CD4-positive, alpha-beta T cell (primary cell): ENCODE data around the gene TRAK1. TPM values are rescaled to one million over a fixed set of nuclear protein-coding genes. Genes with fewer than 3 reads are reported as not detected.

ENCODE experiments used
- ATAC-seq: fragments of 200-7000 bp; cut with Tn5 transposase; one replicate; pipeline ENCODE4 v1.10.0; 2022; ENCODE audit warnings: mild to moderate bottlenecking; ENCODE audit not compliant: poor library complexity
- CTCF ChIA-PET: fragments of 350-600 bp; sonication (Branson Sonifier 250); formaldehyde crosslinking; loops from one replicate; lab custom pipeline; 2021; ENCODE audit warnings: antibody characterized with exemption, inconsistent platforms; lab: Charles Lee
- POLR2A ChIA-PET: fragments of 350-600 bp; sonication (Branson Sonifier 250); formaldehyde crosslinking; loops from one replicate; lab custom pipeline; 2021; ENCODE audit warnings: antibody characterized with exemption, inconsistent platforms; lab: Charles Lee
- DNase-seq, 14 experiments: peaks; one replicate each; pipeline ENCODE4 v3.0.0-alpha.2; 2013 to 2020; ENCODE audit warnings: mixed read lengths in 2 of 14
- H3K27ac ChIP-seq, 2 donors: one replicate each; pipeline versions ENCODE4 v1.5.1 to v1.7.0; 2013; ENCODE audit warnings: low read length in 2 of 2, low read depth in 1 of 2, mild to moderate bottlenecking in 1 of 2
- H3K27me3 ChIP-seq, 2 experiments: 1 replicate in 1 of 2; 2 replicates in 1 of 2; pipeline versions ENCODE4 v1.6.1 to v1.7.0; 2013; ENCODE audit warnings: low read length in 2 of 2, control low read depth in 1 of 2, mild to moderate bottlenecking in 1 of 2, moderate library complexity in 1 of 2; ENCODE audit not compliant: insufficient read depth in 2 of 2, control insufficient read depth in 1 of 2
- H3K36me3 ChIP-seq: one replicate; pipeline ENCODE4 v1.6.1; 2013; ENCODE audit warnings: low read length, control low read depth; ENCODE audit not compliant: insufficient read depth
- H3K4me1 ChIP-seq: one replicate; pipeline ENCODE4 v1.6.1; 2013; ENCODE audit warnings: low read length, control low read depth; ENCODE audit not compliant: insufficient read depth
- H3K4me3 ChIP-seq: one replicate; pipeline ENCODE4 v1.5.1; 2013; ENCODE audit warnings: mild to moderate bottlenecking, low read length, moderate library complexity
- H3K9me3 ChIP-seq, 2 experiments: 1 replicate in 1 of 2; 2 replicates in 1 of 2; pipeline versions ENCODE4 v1.6.1 to v1.7.0; 2013; ENCODE audit warnings: low read length in 2 of 2, mild to moderate bottlenecking in 2 of 2, control low read depth in 1 of 2, moderate library complexity in 1 of 2; ENCODE audit not compliant: control insufficient read depth in 1 of 2, insufficient read depth in 1 of 2
- H3K27ac Mint-ChIP-seq: one replicate; pipeline ENCODE4 v1.8.0; 2020; ENCODE audit warnings: mixed read lengths
- H3K27me3 Mint-ChIP-seq: one replicate; pipeline ENCODE4 v1.8.0; 2021; ENCODE audit warnings: mixed read lengths
- H3K36me3 Mint-ChIP-seq: one replicate; pipeline ENCODE4 v1.8.0; 2021; ENCODE audit warnings: low read depth, mixed read lengths
- H3K4me1 Mint-ChIP-seq: one replicate; pipeline ENCODE4 v1.8.0; 2021; ENCODE audit warnings: low read depth, mixed read lengths
- H3K4me3 Mint-ChIP-seq: one replicate; pipeline ENCODE4 v1.8.0; 2020; ENCODE audit warnings: mild to moderate bottlenecking, mixed read lengths
- H3K9me3 Mint-ChIP-seq: one replicate; pipeline ENCODE4 v1.8.0; 2020; ENCODE audit warnings: mixed read lengths
- CTCF ChIP-seq: fragments of 200-600 bp; IDR thresholded peaks from one replicate; pipeline ENCODE4 v1.8.0; 2022; ENCODE audit warnings: antibody characterized with exemption, mild to moderate bottlenecking
- intact Hi-C, 2 experiments: fragments of 100-400 bp; cut with DNase I in 1 of 2; cut with micrococcal nuclease in 1 of 2; formaldehyde crosslinking; loops; one replicate each; pipeline versions ENCODE4 v1.15.1 to v1.9.0; 2023 to 2025; cut with DNase I, micrococcal nuclease
- total RNA-seq, 174 experiments: library from RNA in 2 of 174; stranded (reverse) in 2 of 174; gene quantifications; one replicate each; pipeline ENCODE4 v1.2.3 and lab custom pipeline; 2021 to 2026

The TRAK1 gene
- total RNA-seq, 2 experiments from 2014 or later, result 16.0 to 16.7 TPM

- intact Hi-C loops, result no loop called here
- DNase-seq, result no peak
- Mint-ChIP-seq H3K4me3 (no peak overlapping the region), H3K4me1 (no peaks in the 10 kb centered on the region), H3K36me3 (peaks cover 28% of the 10 kb centered on the region), H3K9me3 (no peaks in the 10 kb centered on the region), H3K27ac (no peak overlapping the region), H3K27me3 (no peaks in the 10 kb centered on the region)
- Histone ChIP-seq H3K36me3 (peaks cover 25% of the 10 kb centered on the region), H3K4me3 (no peak overlapping the region), H3K4me1 (no peaks in the 10 kb centered on the region), H3K27me3 (no peaks in the 10 kb centered on the region), H3K9me3 (no peaks in the 10 kb centered on the region), H3K27ac (no peak overlapping the region)
- ChIA-PET CTCF (no interaction called here), POLR2A (no interaction called here)
- no peak for TF ChIP-seq CTCF
- ATAC-seq, result no peak
Measured at GRCh38 chr3:42226470-42227425, 135.6 kb downstream of the TRAK1 start.

GRCh38 chr3:42228796-42229195 is 137.6 kb downstream of the TRAK1 start:
- Mint-ChIP-seq H3K4me1 (no peaks in the 10 kb centered on the region), H3K4me3 (no peak overlapping the region), H3K36me3 (peaks cover 15% of the 10 kb centered on the region), H3K27me3 (no peaks in the 10 kb centered on the region), H3K27ac (no peak overlapping the region), H3K9me3 (no peaks in the 10 kb centered on the region)
- ATAC-seq, result no peak
- no peak overlapping the region for H3K27ac ChIP-seq
- DNase-seq, result peak in 1 of 14 experiments; percentile 19
- intact Hi-C loops, result loop anchor here (1.0 kb wide), 1 partner anchor 111 kb away; no protein-coding TSS in a partner anchor
- no peaks in the 10 kb centered on the region for H3K4me1 ChIP-seq
- POLR2A ChIA-PET, result no interaction called here
- H3K4me3 ChIP-seq, result no peak overlapping the region
- no peaks in the 10 kb centered on the region for H3K9me3 ChIP-seq
- H3K27me3 ChIP-seq, result no peaks in the 10 kb centered on the region
- H3K36me3 ChIP-seq, result peaks cover 9% of the 10 kb centered on the region
- CTCF ChIA-PET, result no interaction called here
- no peak for TF ChIP-seq CTCF

GRCh38 chr3:42229266-42229941 is 138.2 kb downstream of the TRAK1 start:
- no peak overlapping the region for H3K27ac Mint-ChIP-seq
- H3K4me3 Mint-ChIP-seq, result no peak overlapping the region
- H3K27ac ChIP-seq, result no peak overlapping the region
- DNase-seq (no peak), ATAC-seq (no peak)
- TF ChIP-seq CTCF, result no peak
- H3K27me3 Mint-ChIP-seq, result peaks cover 6% of the 10 kb centered on the region
- ChIA-PET CTCF (no interaction called here), POLR2A (no interaction called here)
- peaks cover 3% of the 10 kb centered on the region for H3K36me3 ChIP-seq
- H3K4me1 ChIP-seq, result no peaks in the 10 kb centered on the region
- no peaks in the 10 kb centered on the region for H3K4me1 Mint-ChIP-seq
- H3K4me3 ChIP-seq, result no peak overlapping the region
- no peaks in the 10 kb centered on the region for H3K27me3 ChIP-seq
- H3K9me3 ChIP-seq, result no peaks in the 10 kb centered on the region
- no peaks in the 10 kb centered on the region for H3K9me3 Mint-ChIP-seq
- intact Hi-C loops, result no loop called here
- H3K36me3 Mint-ChIP-seq, result peaks cover 9% of the 10 kb centered on the region
